ENCODE measurements around the gene TTC39A.
"Not testable (repeated sequence)": the region's sequence is repeated elsewhere in the genome, so short reads cannot be mapped to it uniquely, and the experiment has no call there.

TTC39A gene

GRCh38 chr1:51336004-51336403, 5.6 kb upstream of the TTC39A start:
- DNase-seq = no peak

- DNase-seq = no peak
Measured at GRCh38 chr1:51331206-51332100, 1.1 kb upstream of the TTC39A start.

- DNase-seq = no peak
Measured at GRCh38 chr1:51329443-51330325, 678 bp downstream of the TTC39A start.

GRCh38 chr1:51328926-51329325, 1.4 kb downstream of the TTC39A start:
- no peak for DNase-seq

GRCh38 chr1:51328279-51328678, 2.1 kb downstream of the TTC39A start:
- no peak for DNase-seq

- no peak for DNase-seq
Measured at GRCh38 chr1:51327386-51327785, 3.0 kb downstream of the TTC39A start.

GRCh38 chr1:51326839-51327238, 3.5 kb downstream of the TTC39A start:
- no peak for DNase-seq

GRCh38 chr1:51325878-51326755, 4.2 kb downstream of the TTC39A start:
- no peak for DNase-seq

- no peak for DNase-seq
Measured at GRCh38 chr1:51325391-51325790, 5.0 kb downstream of the TTC39A start.

GRCh38 chr1:51325011-51325385, 5.4 kb downstream of the TTC39A start:
- not testable (repeated sequence) for DNase-seq

- no peak for DNase-seq
Measured at GRCh38 chr1:51324251-51325010, 5.9 kb downstream of the TTC39A start.

GRCh38 chr1:51323778-51324177, 6.6 kb downstream of the TTC39A start:
- DNase-seq = no peak

- DNase-seq = no peak
Measured at GRCh38 chr1:51322417-51323101, 7.8 kb downstream of the TTC39A start.

- DNase-seq = no peak
Measured at GRCh38 chr1:51321924-51322280, 8.5 kb downstream of the TTC39A start.

- DNase-seq = no peak
Measured at GRCh38 chr1:51320967-51321923, 9.1 kb downstream of the TTC39A start.

GRCh38 chr1:51317798-51318197, 12.6 kb downstream of the TTC39A start:
- no peak for DNase-seq

- DNase-seq = no peak
Measured at GRCh38 chr1:51316846-51317120, 13.6 kb downstream of the TTC39A start.

GRCh38 chr1:51316113-51316845, 14.1 kb downstream of the TTC39A start:
- DNase-seq = no peak

- DNase-seq = no peak
Measured at GRCh38 chr1:51314974-51315373, 15.4 kb downstream of the TTC39A start.

Measured in right forelimb (tissue), 1 donor.